ENCODE measurements around the gene NRIP1.

GRCh38 chr21:14998336-14998735 is 66.5 kb downstream of the NRIP1 start:
- TF ChIP-seq POLR2A (IDR thresholded peaks at IDR 0.05) (no peak), POLR2AphosphoS5 (IDR thresholded peaks at IDR 0.05) (no peak), CTCF (IDR thresholded peaks at IDR 0.05) (no peak), EP300 (IDR thresholded peaks at IDR 0.05) (no peak)

All from gastroesophageal sphincter (tissue), 3 donors.